Measurements from ENCODE around the gene MGAM2. TPM values are rescaled to one million over a fixed set of nuclear protein-coding genes. Genes with fewer than 3 reads are reported as not detected.

Gene MGAM2
- total RNA-seq, 1 donor from 2014 or later = not detected

GRCh38 chr7:142085428-142085827, 26.1 kb upstream of the MGAM2 start:
- Histone ChIP-seq H3K27me3 (no peaks in the 10 kb centered on the region), H3K4me1 (no peaks in the 10 kb centered on the region), H3K36me3 (no peaks in the 10 kb centered on the region), H3K4me3 (no peak overlapping the region), H3K27ac (no peak overlapping the region), H3K9me3 (no peaks in the 10 kb centered on the region)
- no peak for TF ChIP-seq CTCF (IDR thresholded peaks at IDR 0.05)
- intact Hi-C loops (cut with DNase I) = no loop called here
- DNase-seq (ENCODE audit: low spot score in 2 of 2) = no peak

- no peak overlapping the region for H3K4me3 ChIP-seq
- no peak for TF ChIP-seq CTCF (IDR thresholded peaks at IDR 0.05)
- intact Hi-C loops (cut with DNase I) = no loop called here
- no peaks in the 10 kb centered on the region for H3K9me3 ChIP-seq
- no peaks in the 10 kb centered on the region for H3K4me1 ChIP-seq
- no peaks in the 10 kb centered on the region for H3K36me3 ChIP-seq
- H3K27me3 ChIP-seq = no peaks in the 10 kb centered on the region
- DNase-seq (ENCODE audit: low spot score in 2 of 2) = no peak
- no peak overlapping the region for H3K27ac ChIP-seq
These were observed 23.4 kb upstream of the MGAM2 start for GRCh38 chr7:142088022-142088714.

GRCh38 chr7:142089035-142089434, 22.5 kb upstream of the MGAM2 start:
- Histone ChIP-seq H3K27me3 (no peaks in the 10 kb centered on the region), H3K9me3 (no peaks in the 10 kb centered on the region), H3K4me1 (no peaks in the 10 kb centered on the region), H3K27ac (no peak overlapping the region), H3K4me3 (no peak overlapping the region), H3K36me3 (no peaks in the 10 kb centered on the region)
- no peak for TF ChIP-seq CTCF (IDR thresholded peaks at IDR 0.05)
- intact Hi-C loops (cut with DNase I) = no loop called here
- no peak for DNase-seq (ENCODE audit: low spot score in 2 of 2)

GRCh38 chr7:142091961-142092360, 19.6 kb upstream of the MGAM2 start:
- Histone ChIP-seq H3K36me3 (no peaks in the 10 kb centered on the region), H3K27me3 (no peaks in the 10 kb centered on the region), H3K4me1 (no peaks in the 10 kb centered on the region), H3K27ac (no peak overlapping the region), H3K4me3 (no peak overlapping the region), H3K9me3 (no peaks in the 10 kb centered on the region)
- intact Hi-C loops (cut with DNase I) = loop anchor here (10.0 kb wide), 1 partner anchor 117 kb away; the partner anchor contains the start of gene TAS2R38
- TF ChIP-seq CTCF (IDR thresholded peaks at IDR 0.05) = no peak
- no peak for DNase-seq (ENCODE audit: low spot score in 2 of 2)

- no peaks in the 10 kb centered on the region for H3K9me3 ChIP-seq
- no peak for DNase-seq (ENCODE audit: low spot score in 2 of 2)
- H3K4me3 ChIP-seq = no peak overlapping the region
- TF ChIP-seq CTCF (IDR thresholded peaks at IDR 0.05) = no peak
- intact Hi-C loops (cut with DNase I) = loop anchor here (10.0 kb wide), 1 partner anchor 120 kb away; the partner anchor contains the start of gene TAS2R38
- H3K4me1 ChIP-seq = no peaks in the 10 kb centered on the region
- no peaks in the 10 kb centered on the region for H3K27me3 ChIP-seq
- no peaks in the 10 kb centered on the region for H3K36me3 ChIP-seq
- H3K27ac ChIP-seq = no peak overlapping the region
These were observed 16.7 kb upstream of the MGAM2 start for GRCh38 chr7:142094861-142095260.
